ENCODE data around the gene FGF11.

DNA sequence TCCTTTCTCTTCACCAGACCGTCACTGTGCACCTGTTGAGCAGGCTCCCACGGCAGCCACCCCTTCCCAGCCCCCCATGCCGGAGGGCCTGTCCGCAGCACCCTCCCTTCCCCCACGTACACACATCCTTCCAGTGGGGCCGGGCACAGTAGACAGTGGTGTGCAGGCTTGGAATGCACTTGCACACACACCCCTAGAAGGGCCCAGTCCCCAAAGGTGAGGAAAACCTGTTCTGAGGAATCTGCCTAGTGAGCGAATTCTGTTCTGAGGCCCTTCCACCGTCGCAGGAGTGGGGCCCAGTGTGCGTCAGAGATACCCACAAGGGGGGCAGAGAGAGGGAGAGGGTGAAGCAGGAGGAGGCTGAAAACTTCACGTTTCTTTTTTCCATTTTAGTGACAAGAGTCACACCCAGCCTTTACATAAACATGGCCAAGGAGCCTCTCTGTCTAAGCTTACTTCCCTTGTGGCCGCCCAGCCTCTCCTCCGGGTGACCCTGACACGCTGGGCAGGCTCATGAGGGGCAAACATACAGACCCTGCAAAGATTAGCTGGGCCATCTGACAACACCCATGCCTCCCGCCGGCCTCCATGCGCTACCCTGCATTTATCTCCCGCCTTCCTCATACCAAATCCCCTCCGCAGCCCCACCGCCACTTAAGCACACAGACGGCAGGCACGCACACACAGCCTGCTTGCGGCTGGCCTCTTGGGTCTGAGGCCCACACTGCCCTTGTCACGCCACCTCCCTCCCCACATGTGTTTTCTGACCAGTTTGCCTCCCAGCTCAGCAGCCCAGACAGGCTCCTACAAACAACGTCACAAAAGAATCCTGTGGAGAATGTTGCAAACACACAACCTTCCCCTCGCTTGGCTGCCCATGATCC, 38.3 kb downstream of the FGF11 start:
- TF ChIP-seq CTCF (IDR thresholded peaks at IDR 0.05; ENCODE audit: extremely low read depth in 1 of 2, insufficient read depth in 1 of 2, low read depth in 1 of 2, low read length in 2 of 2) (no peak), FOS (IDR thresholded peaks at IDR 0.05; ENCODE audit: borderline replicate concordance, insufficient read depth, low read length) (no peak), POLR2A (IDR thresholded peaks at IDR 0.05; ENCODE audit: low read depth, low read length) (no peak), EZH2 (IDR thresholded peaks at IDR 0.05; ENCODE audit: borderline replicate concordance, low read depth, low read length, severe bottlenecking) (no peak), POLR2AphosphoS5 (IDR thresholded peaks at IDR 0.05; ENCODE audit: insufficient read depth, low read depth, low read length) (no peak), MAX (IDR thresholded peaks at IDR 0.05; ENCODE audit: insufficient read depth, insufficient read length) (no peak), JUN (IDR thresholded peaks at IDR 0.05; ENCODE audit: borderline replicate concordance, insufficient read depth, insufficient read length, low read depth) (no peak)
